Gastrocnemius medialis (tissue), 4 donors: Measurements from ENCODE around the gene RTN3.

Experiments used
- CTCF ChIP-seq, 5 experiments: fragments of 450-650 bp in 3 of 5; fragments of 200-600 bp in 2 of 5; sonication (generic) in 2 of 5; IDR thresholded peaks in 4 of 5; conservative IDR thresholded peaks in 1 of 5; 1 replicate in 4 of 5; 2 replicates in 1 of 5; pipeline ENCODE4 v1.5.1; 2016 to 2019; ENCODE audit warnings: antibody characterized with exemption in 5 of 5, mild to moderate bottlenecking in 3 of 5, moderate library complexity in 3 of 5
- POLR2A ChIP-seq, 2 donors: fragments of 450-650 bp; IDR thresholded peaks; one replicate each; pipeline ENCODE4 v1.6.1; 2017; ENCODE audit warnings: antibody characterized with exemption in 2 of 2, mild to moderate bottlenecking in 2 of 2, moderate library complexity in 2 of 2

DNA sequence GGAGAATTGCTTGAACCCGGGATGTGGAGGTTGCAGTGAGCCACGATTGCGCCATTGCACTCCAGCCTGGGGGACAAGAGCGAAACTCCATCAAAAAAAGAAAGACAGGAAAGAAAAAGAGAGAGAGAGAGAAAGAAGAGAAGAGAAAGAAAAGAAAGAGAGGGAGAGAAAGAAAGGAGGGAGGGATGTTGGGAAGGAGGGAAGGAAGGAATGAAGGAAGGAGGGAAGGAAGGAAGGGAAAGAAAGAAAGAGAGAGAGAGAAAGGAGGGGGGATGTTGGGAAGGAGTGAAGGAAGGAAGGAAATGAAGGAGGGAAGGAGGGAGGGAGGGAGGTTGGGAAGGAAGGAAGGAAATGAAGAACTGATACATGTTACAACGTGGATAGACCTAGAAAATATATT is 119.6 kb downstream of the RTN3 start:
- no peak for TF ChIP-seq CTCF (IDR thresholded peaks at IDR 0.05 in 4 of 5, conservative IDR thresholded peaks at IDR 0.05 in 1 of 5)
- TF ChIP-seq POLR2A (IDR thresholded peaks at IDR 0.05) = no peak
